Esophagus squamous epithelium (tissue), 5 donors: ENCODE data around the gene SLC25A45. TPM values are rescaled to one million over a fixed set of nuclear protein-coding genes. Genes with fewer than 3 reads are reported as not detected.

Experiments used
- DNase-seq: peaks from one replicate; lab custom pipeline; 2025; lab: John Stamatoyannopoulos, UW
- H3K27ac ChIP-seq, 4 donors: fragments of 200-600 bp; sonication (generic); one replicate each; pipeline ENCODE4 v1.5.1; 2016 to 2019; ENCODE audit warnings: mild to moderate bottlenecking in 1 of 4
- H3K27me3 ChIP-seq, 4 donors: fragments of 200-600 bp; sonication (generic); 1 replicate in 3 of 4; 2 replicates in 1 of 4; pipeline versions ENCODE4 v1.5.1 to v1.6.0; 2017 to 2021; ENCODE audit warnings: antibody characterized with exemption in 1 of 4
- H3K36me3 ChIP-seq, 3 donors: fragments of 200-600 bp; sonication (generic); one replicate each; pipeline ENCODE4 v1.5.1; 2016 to 2019
- H3K4me1 ChIP-seq, 3 donors: fragments of 200-600 bp; sonication (generic); one replicate each; pipeline ENCODE4 v1.5.1; 2017 to 2019
- H3K4me3 ChIP-seq, 4 donors: fragments of 200-600 bp; sonication (generic); 1 replicate in 3 of 4; 2 replicates in 1 of 4; pipeline ENCODE4 v1.5.1; 2016 to 2019; ENCODE audit warnings: mild to moderate bottlenecking in 2 of 4, moderate library complexity in 1 of 4
- H3K9me3 ChIP-seq, 3 donors: fragments of 200-600 bp; sonication (generic); one replicate each; pipeline ENCODE4 v1.5.1; 2016 to 2019
- CTCF ChIP-seq, 6 experiments: fragments of 450-650 bp in 4 of 6; fragments of 200-600 bp in 2 of 6; sonication (generic) in 2 of 6; IDR thresholded peaks; one replicate each; pipeline ENCODE4 v1.5.1; 2016 to 2019; ENCODE audit warnings: antibody characterized with exemption in 6 of 6, mild to moderate bottlenecking in 4 of 6, moderate library complexity in 4 of 6
- POLR2A ChIP-seq, 4 donors: fragments of 450-650 bp; IDR thresholded peaks; one replicate each; pipeline ENCODE4 v1.6.1; 2017; ENCODE audit warnings: antibody characterized with exemption in 4 of 4, mild to moderate bottlenecking in 4 of 4, moderate library complexity in 3 of 4
- WGBS, 2 donors: methylation state at CpG; one replicate each; pipeline ENCODE4 v1.1.5; 2018; 5-methylcytosine and 5-hydroxymethylcytosine counted together
- intact Hi-C: fragments of 100-400 bp; cut with DNase I; formaldehyde crosslinking; loops from one replicate; pipeline ENCODE4 v1.15.0; 2022
- total RNA-seq, 4 donors: library from RNA; depleted of rRNA; stranded (reverse); fragments of >200 nt; gene quantifications; one replicate each; pipeline ENCODE4 v1.1.0, GENCODE V29; 2016
- donor health status: DM: yes; HTN: yes; CAD: no.

Gene SLC25A45
- total RNA-seq, 4 donors from 2014 or later = 1.9 to 7.7 (median 4.0) TPM

GRCh38 chr11:65404638-65405339 lies 22.3 kb upstream of the SLC25A45 start:
- WGBS, 2 donors = 79 to 97% methylated on average over 5 to 13 of the region's 24 CpGs
- H3K36me3 ChIP-seq = peaks cover 46 to 98% (median 57%) of the 10 kb centered on the region in 3 donors
- TF ChIP-seq CTCF (IDR thresholded peaks at IDR 0.05) = no peak
- no peak for TF ChIP-seq POLR2A (IDR thresholded peaks at IDR 0.05)
- H3K9me3 ChIP-seq = no peaks in the 10 kb centered on the region
- no peak overlapping the region for H3K4me3 ChIP-seq
- H3K27ac ChIP-seq = peak overlapping the region in 3 of 4 donors; percentile 57 to 79 (median 68)
- no peak for DNase-seq
- H3K4me1 ChIP-seq = peaks cover 4 to 26% (median 7%) of the 10 kb centered on the region in 3 donors
- intact Hi-C loops = no loop called here
- no peaks in the 10 kb centered on the region for H3K27me3 ChIP-seq

- intact Hi-C loops = no loop called here
- peaks cover 52 to 98% (median 62%) of the 10 kb centered on the region in 3 donors for H3K36me3 ChIP-seq
- peak overlapping the region; percentile 13 to 79 (median 62) for H3K27ac ChIP-seq
- no peak for DNase-seq
- 60 to 69% methylated on average over 7 to 10 of the region's 13 CpGs for WGBS, 2 donors
- H3K27me3 ChIP-seq = no peaks in the 10 kb centered on the region
- H3K4me3 ChIP-seq = no peak overlapping the region
- TF ChIP-seq CTCF (IDR thresholded peaks at IDR 0.05) (no peak), POLR2A (IDR thresholded peaks at IDR 0.05) (no peak)
- H3K4me1 ChIP-seq = peaks cover 4 to 25% (median 7%) of the 10 kb centered on the region in 3 donors
- H3K9me3 ChIP-seq = no peaks in the 10 kb centered on the region
Observed at GRCh38 chr11:65404210-65404609, 21.8 kb upstream of the SLC25A45 start.

- TF ChIP-seq CTCF (IDR thresholded peaks at IDR 0.05) = no peak
- peak in 1 of 4 donors; percentile 15 for TF ChIP-seq POLR2A (IDR thresholded peaks at IDR 0.05)
- Histone ChIP-seq H3K27me3 (no peaks in the 10 kb centered on the region), H3K27ac (peak overlapping the region; percentile 13 to 79 (median 62)), H3K4me1 (peaks cover 2 to 20% (median 7%) of the 10 kb centered on the region in 3 donors), H3K9me3 (no peaks in the 10 kb centered on the region), H3K4me3 (no peak overlapping the region), H3K36me3 (peaks cover 50 to 98% (median 61%) of the 10 kb centered on the region in 3 donors)
- intact Hi-C loops = no loop called here
- WGBS, 2 donors = 63 to 65% methylated on average over 4 to 9 of the region's 12 CpGs
- no peak for DNase-seq
Observed at GRCh38 chr11:65403607-65404121, 21.2 kb upstream of the SLC25A45 start.

GRCh38 chr11:65402790-65403189 lies 20.3 kb upstream of the SLC25A45 start:
- Histone ChIP-seq H3K4me1 (peaks cover 0 to 13% (median 7%) of the 10 kb centered on the region in 3 donors), H3K36me3 (peaks cover 53 to 98% (median 62%) of the 10 kb centered on the region in 3 donors), H3K27me3 (no peaks in the 10 kb centered on the region), H3K4me3 (no peak overlapping the region), H3K27ac (peak overlapping the region in 1 of 4 donors; percentile 68), H3K9me3 (no peaks in the 10 kb centered on the region)
- WGBS, 2 donors = 72 to 80% methylated on average over 2 of the region's 2 CpGs
- no peak for DNase-seq
- intact Hi-C loops = no loop called here
- no peak for TF ChIP-seq POLR2A (IDR thresholded peaks at IDR 0.05)
- no peak for TF ChIP-seq CTCF (IDR thresholded peaks at IDR 0.05)

- WGBS, 2 donors = 64 to 66% methylated on average over 6 to 10 of the region's 10 CpGs
- no peak overlapping the region for H3K4me3 ChIP-seq
- H3K36me3 ChIP-seq = peaks cover 60 to 98% (median 64%) of the 10 kb centered on the region in 3 donors
- TF ChIP-seq POLR2A (IDR thresholded peaks at IDR 0.05) = no peak
- no peak for TF ChIP-seq CTCF (IDR thresholded peaks at IDR 0.05)
- H3K9me3 ChIP-seq = no peaks in the 10 kb centered on the region
- intact Hi-C loops = no loop called here
- peaks cover 0 to 13% (median 7%) of the 10 kb centered on the region in 3 donors for H3K4me1 ChIP-seq
- DNase-seq = no peak
- no peak overlapping the region for H3K27ac ChIP-seq
- H3K27me3 ChIP-seq = no peaks in the 10 kb centered on the region
Observed at GRCh38 chr11:65401803-65402248, 19.4 kb upstream of the SLC25A45 start.
